DMS79 (cell line): ENCODE data around the gene SAMD4A.

Source experiments
- DNase-seq: peaks from one replicate; lab custom pipeline; 2025; lab: John Stamatoyannopoulos, UW

Gene SAMD4A

GRCh38 chr14:54567224-54567638 is 303 bp downstream of the SAMD4A start:
- DNase-seq: no peak

- DNase-seq: peak; percentile 36
Observed at GRCh38 chr14:54567639-54568561, 972 bp downstream of the SAMD4A start.

- no peak for DNase-seq
Observed at GRCh38 chr14:54568821-54569595, 2.1 kb downstream of the SAMD4A start.

GRCh38 chr14:54570047-54570446 is 3.1 kb downstream of the SAMD4A start:
- no peak for DNase-seq

GRCh38 chr14:54570631-54571415 is 3.9 kb downstream of the SAMD4A start:
- DNase-seq: no peak

GRCh38 chr14:54572316-54572715 is 5.4 kb downstream of the SAMD4A start:
- no peak for DNase-seq

- no peak for DNase-seq
Observed at GRCh38 chr14:54574528-54574927, 7.6 kb downstream of the SAMD4A start.

- no peak for DNase-seq
Observed at GRCh38 chr14:54577494-54577893, 10.6 kb downstream of the SAMD4A start.

- DNase-seq: no peak
Observed at GRCh38 chr14:54577977-54578376, 11.0 kb downstream of the SAMD4A start.

- no peak for DNase-seq
Observed at GRCh38 chr14:54579621-54580020, 12.7 kb downstream of the SAMD4A start.

GRCh38 chr14:54580933-54581332 is 14.0 kb downstream of the SAMD4A start:
- DNase-seq: no peak

- DNase-seq: no peak
Observed at GRCh38 chr14:54582334-54582733, 15.4 kb downstream of the SAMD4A start.

- no peak for DNase-seq
Observed at GRCh38 chr14:54584097-54584496, 17.2 kb downstream of the SAMD4A start.

- no peak for DNase-seq
Observed at GRCh38 chr14:54585214-54585613, 18.3 kb downstream of the SAMD4A start.

- no peak for DNase-seq
Observed at GRCh38 chr14:54589076-54589475, 22.1 kb downstream of the SAMD4A start.

- no peak for DNase-seq
Observed at GRCh38 chr14:54589843-54590242, 22.9 kb downstream of the SAMD4A start.

- no peak for DNase-seq
Observed at GRCh38 chr14:54590481-54590880, 23.6 kb downstream of the SAMD4A start.

- DNase-seq: no peak
Observed at GRCh38 chr14:54591461-54591860, 24.5 kb downstream of the SAMD4A start.

- no peak for DNase-seq
Observed at GRCh38 chr14:54591866-54592265, 24.9 kb downstream of the SAMD4A start.

- DNase-seq: no peak
Observed at GRCh38 chr14:54593860-54594259, 26.9 kb downstream of the SAMD4A start.

GRCh38 chr14:54594537-54594936 is 27.6 kb downstream of the SAMD4A start:
- DNase-seq: no peak

GRCh38 chr14:54597795-54598443 is 31.0 kb downstream of the SAMD4A start:
- DNase-seq: no peak
